ENCODE results near the gene ZKSCAN1.

Gene ZKSCAN1

GRCh38 chr7:100044718-100045117, 29.3 kb downstream of the ZKSCAN1 start:
- no peak for DNase-seq

GRCh38 chr7:100048680-100049079, 33.3 kb downstream of the ZKSCAN1 start:
- DNase-seq, result no peak

GRCh38 chr7:100049441-100050291, 34.3 kb downstream of the ZKSCAN1 start, which contains the start of gene ZSCAN21:
TSS of gene ZSCAN21 (plus strand) at chr7:100049774. CDS start at chr7:100057007, 7,233 bp downstream.
- peak; percentile 84 for DNase-seq

- DNase-seq, result no peak
These were observed 36.2 kb downstream of the ZKSCAN1 start for GRCh38 chr7:100051611-100052010.

- DNase-seq, result peak; percentile 82
These were observed 37.8 kb downstream of the ZKSCAN1 start for GRCh38 chr7:100053215-100053614.

- no peak for DNase-seq
These were observed 41.6 kb downstream of the ZKSCAN1 start for GRCh38 chr7:100057006-100057405.

GRCh38 chr7:100059251-100059739, 43.9 kb downstream of the ZKSCAN1 start:
- DNase-seq, result no peak

GRCh38 chr7:100061518-100062193, 46.3 kb downstream of the ZKSCAN1 start:
- DNase-seq, result no peak

- DNase-seq, result no peak
These were observed 48.0 kb downstream of the ZKSCAN1 start for GRCh38 chr7:100063376-100063775.

GRCh38 chr7:100064162-100064561, 48.8 kb downstream of the ZKSCAN1 start:
- no peak for DNase-seq

- DNase-seq, result no peak
These were observed 50.2 kb downstream of the ZKSCAN1 start for GRCh38 chr7:100065452-100066186.

GRCh38 chr7:100066953-100067352, 51.6 kb downstream of the ZKSCAN1 start:
- no peak for DNase-seq

- DNase-seq, result no peak
These were observed 54.6 kb downstream of the ZKSCAN1 start for GRCh38 chr7:100069991-100070390.

- DNase-seq, result no peak
These were observed 55.8 kb downstream of the ZKSCAN1 start for GRCh38 chr7:100071018-100071723.

- DNase-seq, result no peak
These were observed 57.1 kb downstream of the ZKSCAN1 start for GRCh38 chr7:100072462-100072861.

GRCh38 chr7:100074841-100075240, 59.4 kb downstream of the ZKSCAN1 start:
- DNase-seq, result no peak

GRCh38 chr7:100075418-100075817, 60.0 kb downstream of the ZKSCAN1 start:
- no peak for DNase-seq

- no peak for DNase-seq
These were observed 61.8 kb downstream of the ZKSCAN1 start for GRCh38 chr7:100077205-100077604.

GRCh38 chr7:100079024-100079560, 63.7 kb downstream of the ZKSCAN1 start:
- no peak for DNase-seq

GRCh38 chr7:100080907-100081534, 65.6 kb downstream of the ZKSCAN1 start:
- DNase-seq, result no peak

- peak; percentile 98 for DNase-seq
These were observed 66.2 kb downstream of the ZKSCAN1 start, which contains the start of gene ZNF3 for GRCh38 chr7:100081535-100082102. TSS of gene ZNF3 (minus strand) at chr7:100081723. CDS start at chr7:100077357, 4,366 bp downstream.

Data from NCI-H2227 treated with DMSO at 0.1 percent for 48 hours (cell line).